ENCODE measurements around the gene POLR1B.
"Not testable (repeated sequence)": the region's sequence is repeated elsewhere in the genome, so short reads cannot be mapped to it uniquely, and the experiment has no call there.

The POLR1B gene

DNA sequence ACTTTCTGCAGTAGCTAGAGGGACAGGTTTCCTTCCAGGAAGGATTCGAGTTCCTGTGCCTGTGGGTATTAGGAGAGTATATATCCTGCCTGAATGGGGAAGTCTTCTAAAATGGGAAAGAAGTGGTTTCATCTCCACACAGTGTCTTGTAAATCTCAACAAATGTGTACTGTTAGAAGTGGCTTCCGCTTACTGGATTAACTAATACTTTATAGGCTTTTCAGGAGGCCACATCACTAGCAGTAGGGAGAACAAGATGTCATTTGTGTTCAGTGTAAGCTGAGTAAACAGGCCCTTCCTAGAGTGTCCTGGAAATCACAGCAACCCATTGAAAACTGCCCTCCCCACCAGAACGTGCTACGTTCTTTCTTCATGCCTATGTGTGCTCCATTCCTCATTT, 12.5 kb upstream of the POLR1B start:
- Histone ChIP-seq H4K20me1 (ENCODE audit: insufficient read depth, low read length, poor library complexity, severe bottlenecking) (no peaks in the 10 kb centered on the region), H3F3A (ENCODE audit: low read depth) (no peaks in the 10 kb centered on the region), H3K4me1 (ENCODE audit: insufficient read depth, low read length, poor library complexity, severe bottlenecking) (no peaks in the 10 kb centered on the region), H3K4me2 (ENCODE audit: low read depth, low read length, poor library complexity, severe bottlenecking) (no peak overlapping the region), H2AFZ (ENCODE audit: low read length) (no peak overlapping the region), H3K9ac (ENCODE audit: low read depth, low read length, poor library complexity, severe bottlenecking) (no peak overlapping the region), H3K9me3 (ENCODE audit: insufficient read depth, low read depth, low read length) (no peaks in the 10 kb centered on the region), H3K36me3 (ENCODE audit: insufficient read depth, low read length) (peaks cover 41% of the 10 kb centered on the region; the same call in 1 of the 2 replicates), H3K9me2 (replicated peaks; ENCODE audit: low read depth, low read length) (no peaks in the 10 kb centered on the region), H3K27me3 (ENCODE audit: insufficient read depth, low read length, poor library complexity, severe bottlenecking) (no peaks in the 10 kb centered on the region), H3K4me3 (ENCODE audit: low read length, poor library complexity, severe bottlenecking) (no peak overlapping the region), H3K79me2 (ENCODE audit: insufficient read depth, low read length) (no peaks in the 10 kb centered on the region)
- TF ChIP-seq, protein P1, sequence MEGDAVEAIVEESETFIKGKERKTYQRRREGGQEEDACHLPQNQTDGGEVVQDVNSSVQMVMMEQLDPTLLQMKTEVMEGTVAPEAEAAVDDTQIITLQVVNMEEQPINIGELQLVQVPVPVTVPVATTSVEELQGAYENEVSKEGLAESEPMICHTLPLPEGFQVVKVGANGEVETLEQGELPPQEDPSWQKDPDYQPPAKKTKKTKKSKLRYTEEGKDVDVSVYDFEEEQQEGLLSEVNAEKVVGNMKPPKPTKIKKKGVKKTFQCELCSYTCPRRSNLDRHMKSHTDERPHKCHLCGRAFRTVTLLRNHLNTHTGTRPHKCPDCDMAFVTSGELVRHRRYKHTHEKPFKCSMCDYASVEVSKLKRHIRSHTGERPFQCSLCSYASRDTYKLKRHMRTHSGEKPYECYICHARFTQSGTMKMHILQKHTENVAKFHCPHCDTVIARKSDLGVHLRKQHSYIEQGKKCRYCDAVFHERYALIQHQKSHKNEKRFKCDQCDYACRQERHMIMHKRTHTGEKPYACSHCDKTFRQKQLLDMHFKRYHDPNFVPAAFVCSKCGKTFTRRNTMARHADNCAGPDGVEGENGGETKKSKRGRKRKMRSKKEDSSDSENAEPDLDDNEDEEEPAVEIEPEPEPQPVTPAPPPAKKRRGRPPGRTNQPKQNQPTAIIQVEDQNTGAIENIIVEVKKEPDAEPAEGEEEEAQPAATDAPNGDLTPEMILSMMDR (conservative IDR thresholded peaks at IDR 0.05; ENCODE audit: low read length): no peak
- TF ChIP-seq EZH2phosphoT487 (IDR thresholded peaks at IDR 0.05; ENCODE audit: borderline replicate concordance): no peak

DNA sequence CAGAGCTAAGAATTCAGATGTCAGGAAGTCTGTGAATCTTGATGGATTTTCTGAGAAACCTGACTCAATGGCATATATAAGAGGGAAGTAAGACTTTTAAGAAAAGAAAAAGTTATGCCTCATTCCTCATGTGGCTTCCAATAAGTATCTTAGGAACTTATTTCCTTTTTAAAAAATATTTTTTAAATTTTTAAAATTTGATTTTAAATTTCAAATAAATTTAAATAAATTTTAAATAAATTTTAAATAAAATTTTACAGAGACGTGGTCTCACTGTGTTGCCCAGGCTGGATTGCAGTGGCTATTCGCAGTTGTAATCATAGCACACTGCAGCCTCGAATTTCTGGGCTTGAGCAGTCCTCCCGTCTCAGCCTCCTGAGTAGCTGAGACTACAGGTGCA, 11.5 kb upstream of the POLR1B start:
- no peak overlapping the region for H3K4me3 ChIP-seq (ENCODE audit: low read length, poor library complexity, severe bottlenecking)
- no peaks in the 10 kb centered on the region for H3K9me3 ChIP-seq (ENCODE audit: insufficient read depth, low read depth, low read length)
- H3K27me3 ChIP-seq (ENCODE audit: insufficient read depth, low read length, poor library complexity, severe bottlenecking): no peaks in the 10 kb centered on the region
- no peaks in the 10 kb centered on the region for H3F3A ChIP-seq (ENCODE audit: low read depth)
- H3K9me2 ChIP-seq (replicated peaks; ENCODE audit: low read depth, low read length): no peaks in the 10 kb centered on the region
- H3K4me1 ChIP-seq (ENCODE audit: insufficient read depth, low read length, poor library complexity, severe bottlenecking): no peaks in the 10 kb centered on the region
- no peak overlapping the region for H2AFZ ChIP-seq (ENCODE audit: low read length)
- peaks cover 41% of the 10 kb centered on the region; the same call in 1 of the 2 replicates for H3K36me3 ChIP-seq (ENCODE audit: insufficient read depth, low read length)
- H4K20me1 ChIP-seq (ENCODE audit: insufficient read depth, low read length, poor library complexity, severe bottlenecking): no peaks in the 10 kb centered on the region
- no peaks in the 10 kb centered on the region for H3K79me2 ChIP-seq (ENCODE audit: insufficient read depth, low read length)
- no peak overlapping the region for H3K9ac ChIP-seq (ENCODE audit: low read depth, low read length, poor library complexity, severe bottlenecking)
- H3K4me2 ChIP-seq (ENCODE audit: low read depth, low read length, poor library complexity, severe bottlenecking): no peak overlapping the region
- TF ChIP-seq, protein P1 (conservative IDR thresholded peaks at IDR 0.05; ENCODE audit: low read length): no peak
- TF ChIP-seq EZH2phosphoT487 (IDR thresholded peaks at IDR 0.05; ENCODE audit: borderline replicate concordance): no peak

DNA sequence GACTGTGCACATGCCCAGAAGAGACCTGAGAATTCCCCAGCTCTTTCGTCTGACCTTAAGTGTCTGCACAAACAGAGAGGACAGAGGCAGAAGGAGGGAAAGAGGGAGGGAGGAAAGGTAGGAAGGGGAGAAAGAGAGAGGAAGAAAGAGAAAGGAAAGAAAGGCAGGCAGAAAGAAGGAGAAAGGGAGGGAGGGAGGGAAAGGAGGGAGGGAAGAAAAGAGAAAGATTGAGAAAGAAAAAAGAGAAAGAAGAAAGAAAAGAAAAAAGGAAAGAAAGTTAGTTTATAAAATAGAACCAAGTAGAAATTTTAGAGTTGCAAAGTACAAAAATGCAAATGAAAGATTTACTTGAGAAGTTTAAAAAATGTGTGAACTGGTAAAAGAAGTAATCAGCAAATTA, 7.4 kb upstream of the POLR1B start:
- TF ChIP-seq, protein P1 (conservative IDR thresholded peaks at IDR 0.05; ENCODE audit: low read length): no peak
- TF ChIP-seq EZH2phosphoT487 (IDR thresholded peaks at IDR 0.05; ENCODE audit: borderline replicate concordance): no peak
- no peak overlapping the region for H3K4me2 ChIP-seq (ENCODE audit: low read depth, low read length, poor library complexity, severe bottlenecking)

DNA sequence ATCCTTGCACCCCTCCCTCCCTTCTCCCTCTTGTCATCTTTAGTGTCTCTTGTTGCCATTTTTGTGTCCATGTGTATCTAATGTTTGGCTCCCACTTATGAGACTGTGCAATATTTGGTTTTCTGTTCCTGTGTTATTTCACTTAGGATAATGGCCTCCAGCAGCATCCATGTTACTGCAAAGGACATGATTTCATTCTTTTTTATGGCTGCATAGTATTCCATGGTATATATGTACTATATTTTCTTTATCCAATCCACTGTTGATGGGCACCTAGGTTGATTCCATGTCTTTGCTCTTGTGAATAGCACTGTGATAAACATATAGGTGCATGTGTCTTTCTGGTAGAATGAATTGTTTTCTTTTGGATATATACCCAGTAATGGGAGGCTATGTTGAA, 5.6 kb upstream of the POLR1B start:
- H3K4me2 ChIP-seq (ENCODE audit: low read depth, low read length, poor library complexity, severe bottlenecking); H3K36me3 ChIP-seq (ENCODE audit: insufficient read depth, low read length); H3F3A ChIP-seq (ENCODE audit: low read depth); H3K9me3 ChIP-seq (ENCODE audit: insufficient read depth, low read depth, low read length); H3K27me3 ChIP-seq (ENCODE audit: insufficient read depth, low read length, poor library complexity, severe bottlenecking); H3K79me2 ChIP-seq (ENCODE audit: insufficient read depth, low read length); H3K9me2 ChIP-seq (replicated peaks; ENCODE audit: low read depth, low read length); H3K4me3 ChIP-seq (ENCODE audit: low read length, poor library complexity, severe bottlenecking); H4K20me1 ChIP-seq (ENCODE audit: insufficient read depth, low read length, poor library complexity, severe bottlenecking); H3K9ac ChIP-seq (ENCODE audit: low read depth, low read length, poor library complexity, severe bottlenecking); H2AFZ ChIP-seq (ENCODE audit: low read length); H3K4me1 ChIP-seq (ENCODE audit: insufficient read depth, low read length, poor library complexity, severe bottlenecking): not testable (repeated sequence)

More for the DNA sequence above, 7.4 kb upstream of the POLR1B start:
- H3F3A ChIP-seq (ENCODE audit: low read depth): no peaks in the 10 kb centered on the region
- H3K27me3 ChIP-seq (ENCODE audit: insufficient read depth, low read length, poor library complexity, severe bottlenecking): no peaks in the 10 kb centered on the region
- H3K9me3 ChIP-seq (ENCODE audit: insufficient read depth, low read depth, low read length): no peaks in the 10 kb centered on the region
- H3K36me3 ChIP-seq (ENCODE audit: insufficient read depth, low read length): peaks cover 23% of the 10 kb centered on the region; the same call in 1 of the 2 replicates
- H3K4me1 ChIP-seq (ENCODE audit: insufficient read depth, low read length, poor library complexity, severe bottlenecking): no peaks in the 10 kb centered on the region
- no peaks in the 10 kb centered on the region for H4K20me1 ChIP-seq (ENCODE audit: insufficient read depth, low read length, poor library complexity, severe bottlenecking)
- H2AFZ ChIP-seq (ENCODE audit: low read length): no peak overlapping the region
- H3K4me3 ChIP-seq (ENCODE audit: low read length, poor library complexity, severe bottlenecking): no peak overlapping the region
- H3K9ac ChIP-seq (ENCODE audit: low read depth, low read length, poor library complexity, severe bottlenecking): no peak overlapping the region
- no peaks in the 10 kb centered on the region for H3K79me2 ChIP-seq (ENCODE audit: insufficient read depth, low read length)
- no peaks in the 10 kb centered on the region for H3K9me2 ChIP-seq (replicated peaks; ENCODE audit: low read depth, low read length)

Data from Loucy (cell line).